NCI-H2196 (cell line): Measurements from ENCODE around the gene RNF13.
"Not testable (repeated sequence)": the region's sequence is repeated elsewhere in the genome, so short reads cannot be mapped to it uniquely, and the experiment has no call there.

Source experiments
- DNase-seq: peaks from one replicate; lab custom pipeline; 2025; ENCODE audit not compliant: unreplicated experiment; lab: John Stamatoyannopoulos, UW

The RNF13 gene

DNA sequence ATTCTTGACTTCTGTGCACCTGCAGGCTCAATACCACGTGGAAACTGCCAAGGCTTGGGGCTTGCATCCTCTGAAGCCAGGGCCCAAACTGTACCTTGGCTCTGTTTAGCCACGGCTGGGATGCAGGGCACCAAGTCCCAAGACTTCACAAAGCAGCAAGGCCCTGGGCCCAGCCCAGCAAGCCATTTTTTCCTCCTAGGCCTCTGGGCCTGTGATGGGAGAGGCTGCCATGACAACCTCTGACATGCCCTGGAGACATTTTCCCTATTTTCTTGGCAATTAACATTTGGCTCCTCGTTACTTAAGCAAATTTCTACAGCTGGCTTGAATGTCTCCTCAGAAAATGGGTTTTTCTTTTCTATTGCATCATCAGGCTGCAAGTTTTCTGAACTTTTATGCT, 25.5 kb downstream of the RNF13 start:
- not testable (repeated sequence) for DNase-seq

GRCh38 chr3:149839469-149839868, 26.5 kb downstream of the RNF13 start:
- DNase-seq, result not testable (repeated sequence)

DNA sequence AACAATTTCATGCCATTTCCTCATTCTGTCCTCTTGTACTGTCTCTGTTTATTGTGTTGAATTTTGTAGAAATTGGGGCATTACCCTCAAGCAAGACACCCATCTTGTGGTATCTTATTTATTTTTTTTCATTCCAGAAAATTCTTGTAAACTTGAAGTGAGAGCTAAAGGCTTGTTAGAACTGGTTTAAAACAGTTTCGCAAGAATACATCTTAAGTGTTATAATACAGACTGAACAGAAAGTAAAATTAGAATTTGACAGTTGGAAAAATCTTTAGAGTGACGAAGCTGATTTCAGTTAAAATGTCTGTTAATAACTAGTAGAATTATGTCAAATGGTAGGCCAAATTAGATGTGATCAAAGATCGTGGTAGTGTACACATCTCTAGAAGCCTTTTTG, 26.9 kb downstream of the RNF13 start:
- no peak for DNase-seq

- no peak for DNase-seq
Observed at GRCh38 chr3:149843502-149843901, 30.5 kb downstream of the RNF13 start.

DNA sequence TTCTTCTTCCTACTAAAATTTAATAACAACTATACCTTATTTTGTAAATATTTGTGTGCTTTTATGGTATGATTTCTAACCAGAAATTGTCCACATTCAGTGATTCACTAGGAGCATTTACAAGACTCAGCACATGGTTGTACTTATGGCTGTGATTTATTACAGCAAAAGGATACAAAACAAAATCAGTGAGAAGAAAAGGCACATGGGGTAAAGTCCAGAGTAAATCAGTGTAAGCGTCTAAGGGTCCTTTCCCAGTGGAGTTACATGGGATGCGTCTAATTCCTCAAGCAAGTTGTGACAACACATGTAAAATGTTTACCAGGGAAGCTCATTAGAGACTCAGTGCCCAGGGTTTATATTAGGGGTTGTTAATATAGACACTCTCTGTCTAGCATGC, 31.1 kb downstream of the RNF13 start:
- no peak for DNase-seq

DNA sequence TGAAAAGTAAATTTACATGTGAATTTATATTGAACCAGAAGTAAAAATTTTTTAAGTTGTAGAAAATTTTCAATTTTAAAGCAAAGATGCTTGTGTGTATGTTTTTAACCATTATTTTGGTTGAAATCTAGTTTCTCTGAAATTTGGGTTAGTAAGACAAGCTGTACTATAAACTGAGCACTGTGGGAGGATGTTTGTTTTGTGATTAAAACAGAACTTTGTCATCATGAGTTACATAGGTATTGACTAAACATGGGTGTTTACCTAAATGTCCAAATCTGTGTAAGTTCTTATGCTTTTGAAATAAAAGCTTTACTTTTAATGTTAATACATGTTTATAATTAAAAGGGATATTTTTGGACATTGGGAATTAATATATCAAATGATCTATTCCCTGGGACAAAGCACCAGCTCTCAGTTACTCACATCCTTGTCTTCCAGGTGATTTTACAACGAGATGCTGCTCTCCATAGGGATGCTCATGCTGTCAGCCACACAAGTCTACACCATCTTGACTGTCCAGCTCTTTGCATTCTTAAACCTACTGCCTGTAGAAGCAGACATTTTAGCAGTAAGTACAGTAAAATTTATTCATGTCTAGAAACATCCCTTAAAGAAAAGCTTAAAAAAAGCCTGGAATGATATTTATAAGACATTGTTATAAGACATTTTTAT, 32.7 kb downstream of the RNF13 start:
- no peak for DNase-seq

DNA sequence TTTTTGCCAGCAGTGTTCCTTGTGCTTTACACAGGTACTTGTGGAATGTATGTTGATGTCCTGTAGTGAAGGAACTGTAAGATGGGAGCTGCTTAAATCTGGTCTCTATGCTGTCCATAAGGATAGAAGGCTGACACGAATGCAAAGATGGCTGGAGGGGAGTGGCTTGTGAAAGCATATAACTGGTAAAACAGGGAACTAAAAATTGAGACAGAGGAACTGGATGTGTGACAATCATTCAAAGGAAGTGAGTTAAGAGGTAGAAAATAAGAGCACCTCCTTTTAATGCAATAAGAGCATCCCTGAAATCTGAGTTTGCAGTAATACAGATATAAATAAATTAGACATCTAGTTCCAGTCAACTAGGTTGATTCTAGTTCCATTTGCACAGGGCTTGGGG, 35.2 kb downstream of the RNF13 start:
- no peak for DNase-seq

DNA sequence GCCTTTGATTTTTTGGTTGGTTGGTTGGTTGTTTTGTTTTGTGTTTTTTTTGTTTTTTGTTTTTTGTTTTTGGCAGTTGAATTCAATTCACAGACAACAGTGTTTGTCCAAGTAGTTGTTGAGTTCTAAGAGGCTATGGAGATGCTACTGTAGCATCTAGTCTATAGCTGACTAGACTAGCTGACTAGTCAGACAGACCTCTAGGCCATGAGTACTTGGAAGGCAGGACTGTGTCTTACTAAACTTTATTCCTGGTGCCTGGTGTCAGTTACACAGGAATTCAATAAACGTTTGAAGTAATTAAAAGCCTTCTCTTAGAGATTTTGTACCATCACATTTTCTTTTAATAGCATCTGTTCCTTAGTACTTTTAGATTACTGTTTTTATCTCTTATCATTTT, 35.7 kb downstream of the RNF13 start:
- DNase-seq, result no peak

DNA sequence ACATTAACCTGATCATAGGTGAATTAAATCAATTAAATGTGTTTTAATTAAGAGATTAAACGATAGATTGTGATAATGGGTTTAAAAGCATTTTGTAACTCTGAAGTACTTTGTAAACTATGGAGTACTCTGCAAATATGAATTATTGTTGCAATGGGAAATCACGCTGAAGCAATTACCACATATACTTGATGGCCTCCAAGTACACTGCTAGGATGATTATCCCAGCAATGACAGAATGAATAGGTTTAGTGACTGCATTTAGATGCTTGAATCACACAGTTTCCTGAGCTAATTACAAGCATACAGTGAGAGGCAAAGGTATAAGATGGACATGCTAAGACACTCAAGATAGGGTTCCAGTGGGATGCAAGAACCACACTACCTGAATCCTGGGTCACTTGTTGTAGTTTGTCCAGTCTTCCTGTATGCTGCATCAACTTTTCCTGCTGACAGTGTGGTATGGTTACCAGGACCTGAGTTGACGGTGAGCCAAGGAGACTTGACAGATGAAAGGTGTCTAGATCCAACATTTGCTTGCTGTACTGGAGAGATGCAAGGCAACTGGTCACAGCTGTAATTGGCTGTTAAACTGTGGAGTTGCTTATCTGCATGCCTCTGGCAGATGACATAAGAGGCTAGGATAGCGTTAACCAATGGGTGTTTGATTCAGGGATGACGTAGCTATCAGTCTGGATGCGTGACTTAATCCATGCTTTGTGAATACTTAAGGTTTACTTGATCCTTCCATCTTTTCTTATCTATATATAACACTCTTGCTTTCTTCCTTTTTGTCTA, 38.0 kb downstream of the RNF13 start:
- no peak for DNase-seq

DNA sequence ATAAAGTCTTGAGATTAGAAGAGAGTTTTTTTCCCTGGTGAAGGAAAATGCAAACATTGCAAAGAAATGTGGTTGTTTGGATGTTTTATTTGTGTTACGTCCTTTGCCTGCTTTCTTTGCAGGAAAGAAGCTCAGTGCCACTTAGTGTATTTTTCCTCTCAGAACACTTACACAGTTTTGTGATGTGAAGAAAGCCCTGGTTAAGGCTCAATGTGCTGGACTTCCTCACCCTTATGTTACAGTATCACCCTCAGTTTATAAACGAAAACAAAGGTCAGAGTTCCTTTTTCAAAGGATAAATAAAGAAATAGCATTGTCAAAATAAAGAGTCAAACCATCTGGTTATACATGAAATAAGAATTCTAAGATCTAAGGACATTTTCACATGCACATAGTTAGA, 45.9 kb downstream of the RNF13 start:
- DNase-seq, result no peak

- DNase-seq, result no peak
Observed at GRCh38 chr3:149860881-149861280, 47.9 kb downstream of the RNF13 start.

DNA sequence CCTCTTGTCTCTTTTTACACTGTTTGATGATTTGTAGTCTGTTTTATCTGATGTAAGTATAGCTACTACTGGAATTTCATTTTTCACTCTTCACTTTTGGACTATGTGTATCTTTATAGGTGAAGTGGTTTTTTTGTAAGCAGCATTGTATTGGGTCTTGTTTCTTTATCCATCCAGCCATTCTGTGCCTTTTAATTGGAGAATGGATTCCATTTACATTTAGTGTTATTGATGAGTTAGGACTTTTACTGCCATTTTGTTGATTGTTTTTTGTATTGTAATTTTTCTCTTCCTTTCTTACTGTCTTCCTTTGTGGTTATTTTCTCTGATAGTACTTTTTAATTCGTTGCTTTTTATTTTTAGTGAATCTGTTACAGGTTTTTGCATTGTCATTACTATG, 54.5 kb downstream of the RNF13 start:
- no peak for DNase-seq

DNA sequence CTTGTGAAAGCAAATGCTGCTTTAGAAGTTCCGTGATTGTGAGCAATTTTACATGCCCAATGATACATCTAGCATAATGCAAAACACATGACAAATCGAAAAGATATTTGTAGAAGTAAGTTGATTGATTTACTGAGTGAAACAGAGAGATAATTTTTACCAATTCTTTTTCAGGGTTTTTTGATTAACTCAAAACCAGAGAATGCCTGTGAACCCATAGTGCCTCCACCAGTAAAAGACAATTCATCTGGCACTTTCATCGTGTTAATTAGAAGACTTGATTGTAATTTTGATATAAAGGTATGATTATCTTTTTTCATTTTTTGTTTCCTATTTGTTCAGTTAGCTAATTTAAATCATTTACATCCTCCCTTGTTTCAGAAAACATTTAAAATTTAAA, 58.8 kb downstream of the RNF13 start:
- no peak for DNase-seq

DNA sequence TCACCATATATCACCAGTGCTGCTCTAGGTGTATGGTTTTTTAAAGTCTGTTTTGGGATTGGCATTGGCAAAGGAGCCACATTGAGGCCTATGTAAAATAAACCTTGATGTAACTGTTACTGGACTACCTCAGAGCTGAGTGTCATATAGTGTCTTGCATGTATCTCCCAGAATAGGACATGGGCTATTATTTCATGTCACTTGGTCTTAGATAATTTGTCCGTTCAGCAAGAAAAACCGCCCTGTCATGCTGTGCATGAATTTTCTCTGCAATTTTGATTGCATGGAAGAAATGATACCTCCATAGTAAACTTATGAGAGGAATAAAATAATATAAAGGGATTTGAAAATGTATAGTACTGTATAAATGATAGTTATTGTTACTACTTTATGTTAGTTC, 59.6 kb downstream of the RNF13 start:
- DNase-seq, result no peak

- DNase-seq, result no peak
Observed at GRCh38 chr3:149877668-149878067, 64.7 kb downstream of the RNF13 start.

DNA sequence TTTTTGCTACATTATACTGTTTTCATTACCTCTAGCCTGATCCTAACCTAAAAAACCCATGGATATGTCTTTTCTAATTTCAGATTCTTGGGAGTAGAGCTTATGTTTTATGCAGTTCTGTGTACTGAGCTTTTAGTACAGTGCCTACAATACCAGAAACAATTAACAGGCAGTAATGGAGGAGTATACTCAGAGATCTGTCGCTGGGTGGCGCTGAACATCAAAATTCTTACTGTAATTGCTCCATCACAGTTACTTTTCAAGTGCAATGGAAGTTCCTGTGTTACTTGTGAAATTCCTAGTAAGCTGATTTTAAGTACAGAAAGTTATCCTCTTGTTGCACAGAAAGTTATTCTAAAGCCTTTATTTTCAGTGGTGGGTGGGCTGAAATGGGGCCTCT, 66.9 kb downstream of the RNF13 start:
- no peak for DNase-seq

- no peak for DNase-seq
Observed at GRCh38 chr3:149881879-149882278, 68.9 kb downstream of the RNF13 start.

DNA sequence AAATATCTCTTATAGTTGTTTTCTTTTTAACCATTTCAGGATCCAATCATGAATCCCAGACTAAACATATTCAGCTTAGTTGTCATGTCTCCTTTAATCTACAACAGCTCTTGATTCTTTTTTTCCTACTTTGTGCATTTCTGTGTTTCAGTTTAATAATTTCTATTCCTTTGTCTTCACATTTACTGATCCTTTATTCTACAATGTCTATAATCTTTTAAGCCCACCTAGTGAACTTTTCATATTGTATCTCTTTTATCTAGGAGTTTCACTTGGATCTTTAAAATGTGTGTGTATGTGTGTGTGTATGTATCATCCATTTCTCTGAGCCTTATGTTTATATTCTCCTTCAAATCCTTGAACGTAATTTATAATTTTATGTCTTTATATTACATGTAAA, 70.1 kb downstream of the RNF13 start:
- no peak for DNase-seq

- not testable (repeated sequence) for DNase-seq
Observed at GRCh38 chr3:149883860-149884259, 70.8 kb downstream of the RNF13 start.

DNA sequence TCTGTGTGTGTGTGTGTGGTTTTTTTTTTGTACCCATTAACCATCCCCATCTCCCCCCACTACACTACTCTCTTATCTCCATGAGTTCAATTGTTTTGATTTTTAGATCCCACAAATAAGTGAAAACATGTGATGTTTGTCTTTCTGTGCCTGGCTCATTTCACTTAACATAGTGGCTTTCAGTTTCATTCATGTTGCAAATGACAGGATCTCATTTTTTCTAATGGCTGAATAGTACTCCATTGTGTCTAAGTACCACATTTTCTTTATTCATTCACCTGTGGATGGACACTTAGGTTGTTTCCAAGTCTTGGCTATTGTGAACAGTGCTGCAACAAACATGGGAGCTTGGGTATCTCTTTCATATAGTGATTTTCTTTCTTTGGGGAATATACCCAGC, 71.8 kb downstream of the RNF13 start:
- DNase-seq, result not testable (repeated sequence)

- no peak for DNase-seq
Observed at GRCh38 chr3:149886957-149887356, 73.9 kb downstream of the RNF13 start.

- DNase-seq, result no peak
Observed at GRCh38 chr3:149891621-149892020, 78.6 kb downstream of the RNF13 start.

- no peak for DNase-seq
Observed at GRCh38 chr3:149892371-149892770, 79.4 kb downstream of the RNF13 start.
